ENCODE measurements around the gene ADARB1.
"Not testable (repeated sequence)": the region's sequence is repeated elsewhere in the genome, so short reads cannot be mapped to it uniquely, and the experiment has no call there.

Gene ADARB1

GRCh38 chr21:45116066-45116465 lies 41.7 kb downstream of the ADARB1 start:
- DNase-seq (ENCODE audit: low read depth): no peak

- DNase-seq (ENCODE audit: low read depth): no peak
Measured at GRCh38 chr21:45117314-45117713, 42.9 kb downstream of the ADARB1 start.

DNA sequence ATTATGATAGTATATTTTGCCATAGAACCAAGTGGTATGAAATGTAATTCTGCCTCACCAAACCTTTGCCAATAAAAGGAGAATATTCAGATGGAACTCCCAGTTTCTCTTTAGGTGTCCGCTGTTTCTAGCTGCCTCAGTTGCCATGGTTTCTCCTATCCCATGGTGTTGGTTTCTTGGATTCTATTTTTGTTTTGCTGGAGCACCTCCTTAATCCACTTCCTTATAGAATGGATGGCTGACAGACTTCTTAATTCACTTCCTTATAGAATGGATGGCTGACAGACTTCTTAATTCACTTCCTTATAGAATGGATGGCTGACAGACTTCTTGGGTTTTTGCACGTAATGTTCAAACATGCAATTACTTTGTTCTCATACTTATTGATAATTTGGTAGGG lies 43.7 kb downstream of the ADARB1 start:
- DNase-seq (ENCODE audit: low read depth): no peak

DNA sequence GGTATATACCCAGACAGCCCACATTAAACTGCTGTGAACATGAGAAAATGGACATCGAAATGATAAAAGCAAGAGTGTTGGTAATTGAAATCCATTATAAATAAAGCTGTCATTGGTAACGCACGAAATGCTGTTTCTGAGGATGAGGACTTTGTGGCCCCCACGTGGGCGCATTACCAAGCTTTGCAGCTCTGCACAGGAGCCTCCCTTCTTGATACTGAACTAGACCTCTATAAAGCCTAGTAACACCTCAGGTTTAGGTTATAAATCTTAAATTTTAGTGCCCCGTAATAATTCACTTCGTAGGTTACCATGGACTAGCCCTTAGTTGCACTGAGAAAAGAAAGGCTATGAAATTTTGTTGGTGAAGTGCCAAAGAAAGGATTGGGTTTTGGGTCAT lies 45.4 kb downstream of the ADARB1 start:
- no peak for DNase-seq (ENCODE audit: low read depth)

GRCh38 chr21:45120975-45121374 lies 46.6 kb downstream of the ADARB1 start:
- DNase-seq (ENCODE audit: low read depth): no peak

DNA sequence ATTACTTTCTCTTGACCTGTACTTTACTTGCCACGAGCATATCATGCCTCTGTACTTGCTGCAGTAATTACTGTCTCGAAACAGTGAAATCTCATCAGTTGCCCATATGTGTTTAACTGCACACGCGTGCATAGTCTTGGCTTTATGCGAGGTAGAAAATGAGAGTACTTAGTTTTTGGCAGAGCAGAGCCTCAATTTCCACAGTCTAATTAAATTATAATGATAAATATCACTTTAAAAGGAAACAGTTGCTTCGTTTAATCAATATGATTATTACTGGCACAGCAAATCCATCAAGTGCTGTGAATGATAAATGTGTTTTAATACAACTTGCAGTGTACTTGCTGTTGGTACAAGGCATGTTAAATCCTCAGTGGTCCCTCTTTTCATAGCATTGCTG lies 47.6 kb downstream of the ADARB1 start:
- no peak for DNase-seq (ENCODE audit: low read depth)

DNA sequence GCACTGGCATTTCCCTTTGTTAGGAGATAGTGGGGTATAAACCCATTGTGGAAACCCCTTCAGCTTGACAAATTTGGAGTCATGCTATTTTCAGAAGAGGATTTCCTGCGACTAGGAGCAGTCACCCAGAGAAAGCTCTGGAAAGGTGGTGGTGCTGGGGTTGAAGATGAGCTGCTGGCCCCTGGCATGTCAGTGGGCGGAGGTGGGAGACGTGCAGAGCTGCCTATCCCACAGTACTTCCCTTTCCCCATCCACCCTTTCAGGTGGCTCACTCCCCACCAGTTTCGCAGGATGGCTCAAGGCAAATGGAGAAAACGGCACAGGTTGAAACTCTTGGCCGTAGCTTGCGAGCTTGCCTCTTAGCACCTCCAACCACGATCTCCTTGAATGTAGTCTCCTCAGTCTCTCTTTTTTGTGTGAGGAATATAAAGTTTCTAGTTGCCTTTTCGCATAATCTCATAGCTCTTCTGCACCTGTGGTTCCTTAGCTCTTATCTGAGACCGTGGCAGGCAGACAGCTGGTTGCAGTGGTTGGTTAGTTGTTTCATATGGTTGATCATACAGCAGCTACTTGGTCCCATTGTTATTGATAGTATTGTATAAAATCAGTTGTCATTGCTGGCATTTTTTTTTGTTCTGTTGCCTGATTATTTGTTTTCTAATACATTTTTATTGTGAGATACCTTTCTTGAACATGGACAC lies 48.2 kb downstream of the ADARB1 start:
- no peak for DNase-seq (ENCODE audit: low read depth)

DNA sequence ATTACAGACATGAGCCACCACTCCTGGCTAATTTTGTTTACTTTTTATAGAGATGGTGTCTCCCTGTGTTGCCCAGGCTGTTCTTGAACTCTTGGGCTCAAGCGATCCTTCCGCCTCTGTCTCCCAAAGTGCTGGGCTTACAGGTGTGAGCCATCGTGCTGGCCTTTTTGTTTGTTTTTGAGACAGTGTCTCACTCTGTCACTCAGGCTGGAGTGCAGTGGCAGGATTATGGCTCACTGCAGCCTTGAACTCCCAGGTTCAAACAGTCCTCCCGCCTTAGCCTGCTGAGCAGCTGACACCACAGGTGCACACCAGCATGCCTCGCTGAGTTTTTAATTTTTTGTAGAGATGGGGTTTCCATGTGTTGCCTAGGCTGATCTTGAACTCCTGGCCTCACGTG lies 49.1 kb downstream of the ADARB1 start:
- no peak for DNase-seq (ENCODE audit: low read depth)

GRCh38 chr21:45124596-45124995 lies 50.2 kb downstream of the ADARB1 start:
- DNase-seq (ENCODE audit: low read depth): no peak

DNA sequence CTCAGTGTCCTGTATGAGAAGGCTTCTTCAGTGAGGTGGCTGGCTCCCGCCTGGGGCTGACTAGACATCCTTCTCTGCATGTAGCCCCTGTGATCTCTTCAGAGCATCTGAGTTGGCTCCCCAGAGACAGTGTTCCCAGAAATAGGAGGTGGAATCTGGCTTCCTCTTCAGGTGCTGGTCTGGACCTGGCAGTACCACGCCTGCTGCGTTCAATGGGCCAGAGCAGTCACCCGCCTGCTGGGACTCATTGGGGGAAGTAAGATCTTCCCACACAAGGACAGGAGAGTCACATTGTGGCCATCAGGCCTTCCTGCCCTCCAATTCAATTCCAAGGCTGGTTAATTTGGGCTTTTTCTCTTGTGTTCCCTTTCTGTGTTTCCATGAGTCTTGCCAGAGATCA lies 51.0 kb downstream of the ADARB1 start:
- no peak for DNase-seq (ENCODE audit: low read depth)

DNA sequence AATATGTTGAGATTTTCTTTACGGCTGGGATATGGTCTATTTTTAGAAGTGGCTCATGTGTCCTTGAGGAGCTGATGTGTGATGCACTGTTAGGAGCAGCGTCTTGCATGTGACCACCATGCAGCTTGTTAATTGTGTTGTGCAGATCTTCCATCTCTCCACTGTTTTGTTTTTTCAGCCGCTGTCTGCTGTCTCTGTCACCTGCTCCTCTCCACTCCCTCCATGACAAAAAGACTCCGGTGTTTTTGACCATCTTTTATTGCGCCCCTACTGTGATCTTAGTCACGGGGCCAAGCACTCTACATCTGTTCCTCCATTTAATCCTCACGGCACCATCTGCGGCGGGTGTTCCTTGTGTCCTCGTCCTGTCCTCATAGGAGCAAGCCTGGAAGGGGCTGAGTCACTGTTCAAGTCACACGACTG lies 51.8 kb downstream of the ADARB1 start:
- DNase-seq (ENCODE audit: low read depth): no peak

- no peak for DNase-seq (ENCODE audit: low read depth)
Measured at GRCh38 chr21:45126983-45127382, 52.6 kb downstream of the ADARB1 start.

- DNase-seq (ENCODE audit: low read depth): no peak
Measured at GRCh38 chr21:45127937-45128336, 53.6 kb downstream of the ADARB1 start.

DNA sequence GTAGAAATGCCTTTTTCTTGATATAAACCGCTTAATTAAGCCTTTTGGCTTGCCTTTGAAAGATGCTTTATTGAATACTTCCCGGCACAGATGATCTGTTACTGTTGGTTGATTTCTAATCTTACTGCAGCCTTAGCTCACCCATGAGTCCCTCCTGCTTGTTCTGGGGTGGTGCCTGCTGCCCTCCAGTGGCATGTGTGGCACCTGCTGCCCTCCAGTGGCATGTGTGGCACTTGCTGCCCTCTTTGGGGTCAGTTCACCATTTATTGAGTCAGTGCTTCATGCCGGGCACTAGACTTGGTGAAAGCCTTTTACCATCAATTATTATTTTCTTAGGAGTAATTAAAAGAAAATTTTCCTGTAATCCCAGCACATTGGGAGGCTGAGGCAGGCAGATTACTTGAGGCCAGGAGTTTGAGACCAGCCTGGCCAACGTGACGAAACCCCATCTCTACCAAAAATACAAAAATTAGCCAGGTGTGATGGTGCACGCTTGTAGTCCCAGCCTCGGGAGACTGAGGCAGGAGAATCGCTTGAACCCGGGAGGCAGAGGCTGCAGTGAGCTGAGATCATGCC lies 54.3 kb downstream of the ADARB1 start:
- peak; percentile 55 for DNase-seq (ENCODE audit: low read depth)

DNA sequence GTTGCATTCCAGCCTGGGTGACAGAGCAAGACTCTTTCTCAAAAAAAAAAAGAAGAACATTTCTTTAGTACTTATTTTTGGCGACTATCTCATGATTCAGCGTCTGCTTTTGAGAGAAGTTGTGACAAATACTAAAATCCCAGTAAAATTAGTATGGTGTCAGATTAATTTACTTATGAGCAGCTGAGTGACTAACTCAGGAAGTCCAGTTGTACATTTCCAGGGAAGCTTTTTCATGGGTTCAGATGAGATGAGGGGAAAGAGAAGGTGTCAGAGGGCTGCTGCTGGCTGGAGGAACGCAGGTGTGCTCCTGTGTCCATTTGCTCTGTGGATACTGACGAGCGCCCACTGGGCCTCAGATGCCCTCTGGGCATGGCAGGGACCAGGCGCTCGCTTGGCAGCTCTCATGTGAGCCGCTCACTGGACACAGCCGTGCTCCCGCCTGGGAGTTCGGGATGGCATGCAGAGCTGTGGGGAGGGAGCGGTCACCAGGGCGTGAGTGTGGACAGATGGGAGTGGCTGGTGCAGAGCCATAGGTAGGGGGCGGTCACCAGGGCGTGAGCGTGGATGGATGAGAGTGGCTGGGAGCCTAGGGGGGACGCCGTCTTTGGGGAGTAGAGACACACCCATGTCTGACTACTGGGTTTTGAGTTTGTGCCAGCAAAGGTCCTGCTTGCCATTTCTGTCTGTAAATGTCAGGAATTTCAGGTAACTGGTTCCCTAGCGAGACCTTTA lies 55.0 kb downstream of the ADARB1 start:
- no peak for DNase-seq (ENCODE audit: low read depth)

GRCh38 chr21:45130324-45130774 lies 56.0 kb downstream of the ADARB1 start:
- no peak for DNase-seq (ENCODE audit: low read depth)

DNA sequence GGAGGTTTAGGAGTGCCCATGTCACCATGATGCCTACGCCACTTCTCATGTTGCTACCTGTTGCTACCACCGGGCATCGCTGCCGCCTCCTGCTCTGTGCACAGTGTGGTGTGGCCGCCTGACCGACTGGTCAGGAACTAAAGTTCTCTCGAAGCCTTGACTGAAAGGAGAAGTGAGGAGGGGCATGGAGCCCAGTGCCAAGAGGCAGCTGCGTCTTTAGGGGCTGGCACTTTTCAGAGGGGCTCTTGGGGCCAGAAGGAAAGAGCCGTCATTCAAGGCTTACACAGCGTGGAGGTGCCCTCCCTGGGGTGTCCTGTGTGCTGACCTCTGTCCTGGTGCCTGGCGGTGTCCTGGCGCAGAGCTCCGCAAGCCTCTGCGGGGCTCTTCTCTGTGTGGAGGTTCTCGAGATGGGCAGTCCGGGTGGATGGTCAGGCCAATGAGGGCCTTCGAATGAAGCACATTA lies 57.2 kb downstream of the ADARB1 start:
- no peak for DNase-seq (ENCODE audit: low read depth)

GRCh38 chr21:45132841-45133573 lies 58.6 kb downstream of the ADARB1 start:
- DNase-seq (ENCODE audit: low read depth): no peak

GRCh38 chr21:45133574-45134278 lies 59.3 kb downstream of the ADARB1 start:
- not testable (repeated sequence) for DNase-seq (ENCODE audit: low read depth)

DNA sequence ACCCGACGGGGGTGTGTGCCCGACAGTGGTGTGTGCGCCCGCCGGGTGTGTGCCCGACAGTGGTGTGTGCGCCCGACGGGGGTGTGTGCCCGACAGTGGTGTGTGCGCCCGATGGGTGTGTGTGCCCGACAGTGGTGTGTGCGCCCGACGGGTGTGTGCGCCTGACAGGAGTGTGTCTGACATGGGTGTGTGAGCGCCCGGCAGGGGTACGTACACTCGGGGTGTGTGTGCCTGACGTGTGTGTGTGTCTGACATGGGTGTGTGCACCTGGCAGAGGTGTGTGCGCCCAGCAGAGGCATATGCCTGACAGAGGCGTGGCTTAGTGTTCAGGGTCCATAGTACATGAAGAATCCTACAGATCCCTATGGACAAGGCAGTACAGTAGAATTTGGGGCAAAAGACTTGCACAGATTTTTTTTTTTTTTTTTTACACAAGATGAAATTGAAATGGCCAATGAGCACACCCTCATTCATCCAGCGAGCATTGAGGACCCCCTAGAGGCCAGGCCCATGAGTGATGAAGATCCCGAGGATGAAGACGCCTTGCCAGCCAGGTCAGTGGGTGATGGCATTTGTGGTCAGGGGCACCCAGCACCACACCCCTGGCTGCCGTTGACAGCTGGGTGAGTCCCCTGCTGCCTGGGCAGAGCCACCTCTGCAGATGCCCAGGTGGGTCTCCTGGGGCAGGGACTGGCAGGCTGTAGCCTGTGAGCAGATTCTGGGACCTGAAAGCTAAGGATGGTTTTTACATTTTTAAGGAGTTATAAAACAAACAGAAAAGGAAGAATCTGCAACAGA lies 60.1 kb downstream of the ADARB1 start:
- no peak for DNase-seq (ENCODE audit: low read depth)

DNA sequence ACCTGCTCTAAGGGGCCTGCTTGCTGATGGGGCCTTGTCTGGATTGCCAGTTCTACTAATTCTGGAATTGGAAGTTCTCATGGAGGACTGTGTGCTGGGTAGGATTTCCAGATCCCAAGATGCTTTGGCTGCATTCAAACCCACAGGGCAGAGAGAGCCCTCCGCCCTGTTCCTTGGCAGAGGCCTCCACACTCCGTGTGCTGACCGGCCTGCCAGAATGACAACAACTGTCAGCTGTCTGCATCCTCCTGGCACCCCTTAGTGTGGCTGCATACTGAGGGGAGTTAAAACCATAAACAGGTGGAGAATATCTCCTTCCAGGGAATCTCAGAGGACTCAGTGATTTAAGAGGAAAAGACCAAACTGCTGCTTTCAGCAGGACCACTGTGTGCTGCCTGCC lies 60.7 kb downstream of the ADARB1 start:
- DNase-seq (ENCODE audit: low read depth): no peak
